OCI-LY3 (cell line): ENCODE results near the gene SCD5.

Source experiments
- H2AFZ ChIP-seq: fragments of 200-600, 300-600 bp; shearing (Covaris generic); 2 replicates; pipeline ENCODE4 v1.6.0; 2014; ENCODE audit warnings: antibody characterized with exemption, low read depth, low read length
- H3K27ac ChIP-seq: fragments of 200-600, 300-600 bp; sonication (generic); 2 replicates; pipeline ENCODE4 v1.5.1; 2014; ENCODE audit warnings: mild to moderate bottlenecking, low read length, moderate library complexity, mixed read lengths
- H3K27me3 ChIP-seq: fragments of 200-600, 300-600 bp; sonication (generic); 2 replicates; pipeline ENCODE4 v1.6.1; 2014; ENCODE audit warnings: low read depth, low read length, mixed read lengths
- H3K36me3 ChIP-seq: fragments of 200-600, 300-600 bp; sonication (generic); replicated peaks from 2 replicates; pipeline ENCODE3; 2014; ENCODE audit warnings: low read depth, low read length, mixed read lengths
- H3K4me1 ChIP-seq: fragments of 300-600, 200-600 bp; sonication (generic); 2 replicates; pipeline ENCODE4 v1.6.1; 2014; ENCODE audit warnings: low read length, mixed read lengths
- H3K4me2 ChIP-seq: fragments of 200-600, 300-600 bp; sonication (generic); 2 replicates; pipeline ENCODE4 v1.6.1; 2014; ENCODE audit warnings: low read length, mixed read lengths
- H3K4me3 ChIP-seq: fragments of 300-600, 200-600 bp; sonication (generic); 2 replicates; pipeline ENCODE4 v1.5.1; 2014; ENCODE audit warnings: antibody characterized with exemption, mild to moderate bottlenecking, low read length, moderate library complexity
- H3K79me2 ChIP-seq: fragments of 300-600, 200-600 bp; shearing (Covaris generic); 2 replicates; pipeline ENCODE4 v1.6.1; 2014; ENCODE audit warnings: mild to moderate bottlenecking, low read length, mixed read lengths
- H3K9ac ChIP-seq: fragments of 300-600, 200-600 bp; shearing (Covaris generic); 2 replicates; pipeline ENCODE4 v1.6.0; 2014; ENCODE audit warnings: mild to moderate bottlenecking, low read length, moderate library complexity
- H3K9me3 ChIP-seq: fragments of 200-600, 300-600 bp; shearing (Covaris generic); 2 replicates; pipeline ENCODE4 v1.6.1; 2014; ENCODE audit warnings: low read length, mixed read lengths; ENCODE audit not compliant: insufficient read depth
- H4K20me1 ChIP-seq: fragments of 200-600, 300-600 bp; sonication (generic); 2 replicates; pipeline ENCODE4 v1.6.1; 2016; ENCODE audit warnings: low read length, mixed read lengths; ENCODE audit not compliant: insufficient read depth
- EZH2phosphoT487 ChIP-seq: fragments of 200-600 bp; shearing (Covaris generic); IDR thresholded peaks from 2 replicates; pipeline ENCODE4 v1.6.1; 2018; ENCODE audit warnings: antibody characterized with exemption, mixed run types, low read depth
- TF ChIP-seq, protein P1 (sequence below): fragments of 200-600, 300-600 bp; sonication (generic); IDR thresholded peaks from 2 replicates; pipeline ENCODE4 v1.5.1; 2014; ENCODE audit warnings: antibody characterized with exemption, low read length, low read depth

The SCD5 gene

DNA sequence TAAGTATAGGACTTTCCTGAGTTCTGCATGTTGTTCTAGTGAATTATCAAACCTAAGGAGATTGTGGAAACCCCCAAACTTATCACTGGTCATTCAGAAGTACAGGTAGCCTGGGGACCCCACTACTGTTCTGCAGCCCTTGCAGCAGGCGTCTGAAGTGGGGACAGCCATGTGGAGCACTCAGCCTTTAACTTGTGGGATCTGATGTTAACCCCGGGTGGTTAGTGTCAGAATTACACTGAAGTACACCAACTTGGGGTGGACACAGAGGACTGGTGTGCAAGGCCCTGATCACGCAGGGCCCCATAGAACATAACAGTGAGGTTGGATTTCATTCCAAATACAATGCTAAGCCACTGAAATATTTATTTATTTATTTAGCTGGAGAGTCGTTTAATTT, 103.7 kb downstream of the SCD5 start:
- Histone ChIP-seq H2AFZ (no peak overlapping the region), H3K9ac (no peak overlapping the region), H3K27ac (no peak overlapping the region), H3K4me3 (no peak overlapping the region), H4K20me1 (no peaks in the 10 kb centered on the region), H3K4me2 (no peak overlapping the region), H3K27me3 (no peaks in the 10 kb centered on the region), H3K9me3 (no peaks in the 10 kb centered on the region), H3K79me2 (no peaks in the 10 kb centered on the region), H3K36me3 (no peaks in the 10 kb centered on the region), H3K4me1 (peaks cover 7% of the 10 kb centered on the region)
- TF ChIP-seq, protein P1, sequence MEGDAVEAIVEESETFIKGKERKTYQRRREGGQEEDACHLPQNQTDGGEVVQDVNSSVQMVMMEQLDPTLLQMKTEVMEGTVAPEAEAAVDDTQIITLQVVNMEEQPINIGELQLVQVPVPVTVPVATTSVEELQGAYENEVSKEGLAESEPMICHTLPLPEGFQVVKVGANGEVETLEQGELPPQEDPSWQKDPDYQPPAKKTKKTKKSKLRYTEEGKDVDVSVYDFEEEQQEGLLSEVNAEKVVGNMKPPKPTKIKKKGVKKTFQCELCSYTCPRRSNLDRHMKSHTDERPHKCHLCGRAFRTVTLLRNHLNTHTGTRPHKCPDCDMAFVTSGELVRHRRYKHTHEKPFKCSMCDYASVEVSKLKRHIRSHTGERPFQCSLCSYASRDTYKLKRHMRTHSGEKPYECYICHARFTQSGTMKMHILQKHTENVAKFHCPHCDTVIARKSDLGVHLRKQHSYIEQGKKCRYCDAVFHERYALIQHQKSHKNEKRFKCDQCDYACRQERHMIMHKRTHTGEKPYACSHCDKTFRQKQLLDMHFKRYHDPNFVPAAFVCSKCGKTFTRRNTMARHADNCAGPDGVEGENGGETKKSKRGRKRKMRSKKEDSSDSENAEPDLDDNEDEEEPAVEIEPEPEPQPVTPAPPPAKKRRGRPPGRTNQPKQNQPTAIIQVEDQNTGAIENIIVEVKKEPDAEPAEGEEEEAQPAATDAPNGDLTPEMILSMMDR, result no peak
- no peak for TF ChIP-seq EZH2phosphoT487

DNA sequence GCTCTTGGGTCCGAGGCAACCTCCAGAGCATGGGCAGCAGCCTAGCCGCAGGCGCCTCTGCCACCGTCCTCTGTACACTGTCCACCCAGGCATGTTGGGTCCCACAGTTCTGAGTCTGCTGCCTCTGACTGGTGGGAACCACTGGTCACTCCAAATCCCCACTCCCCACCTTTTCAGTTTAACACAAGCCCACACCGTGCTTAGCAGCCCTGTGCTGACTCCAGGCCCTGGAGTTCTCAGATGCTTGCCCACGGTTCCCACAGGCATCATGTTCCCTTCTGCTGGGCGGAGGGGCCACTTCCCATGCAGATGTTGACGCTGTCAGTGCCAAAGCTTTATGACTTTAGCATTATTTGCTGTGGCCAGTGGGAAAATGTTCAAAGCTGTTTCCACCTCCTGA, 104.5 kb downstream of the SCD5 start:
- H3K9ac ChIP-seq, result no peak overlapping the region
- H3K9me3 ChIP-seq, result no peaks in the 10 kb centered on the region
- H3K4me3 ChIP-seq, result no peak overlapping the region
- TF ChIP-seq, protein P1, result no peak
- TF ChIP-seq EZH2phosphoT487, result no peak
- no peaks in the 10 kb centered on the region for H3K36me3 ChIP-seq
- H2AFZ ChIP-seq, result no peak overlapping the region
- H3K27ac ChIP-seq, result no peak overlapping the region
- H3K4me1 ChIP-seq, result peaks cover 7% of the 10 kb centered on the region
- no peaks in the 10 kb centered on the region for H4K20me1 ChIP-seq
- no peaks in the 10 kb centered on the region for H3K27me3 ChIP-seq
- no peak overlapping the region for H3K4me2 ChIP-seq
- H3K79me2 ChIP-seq, result no peaks in the 10 kb centered on the region

DNA sequence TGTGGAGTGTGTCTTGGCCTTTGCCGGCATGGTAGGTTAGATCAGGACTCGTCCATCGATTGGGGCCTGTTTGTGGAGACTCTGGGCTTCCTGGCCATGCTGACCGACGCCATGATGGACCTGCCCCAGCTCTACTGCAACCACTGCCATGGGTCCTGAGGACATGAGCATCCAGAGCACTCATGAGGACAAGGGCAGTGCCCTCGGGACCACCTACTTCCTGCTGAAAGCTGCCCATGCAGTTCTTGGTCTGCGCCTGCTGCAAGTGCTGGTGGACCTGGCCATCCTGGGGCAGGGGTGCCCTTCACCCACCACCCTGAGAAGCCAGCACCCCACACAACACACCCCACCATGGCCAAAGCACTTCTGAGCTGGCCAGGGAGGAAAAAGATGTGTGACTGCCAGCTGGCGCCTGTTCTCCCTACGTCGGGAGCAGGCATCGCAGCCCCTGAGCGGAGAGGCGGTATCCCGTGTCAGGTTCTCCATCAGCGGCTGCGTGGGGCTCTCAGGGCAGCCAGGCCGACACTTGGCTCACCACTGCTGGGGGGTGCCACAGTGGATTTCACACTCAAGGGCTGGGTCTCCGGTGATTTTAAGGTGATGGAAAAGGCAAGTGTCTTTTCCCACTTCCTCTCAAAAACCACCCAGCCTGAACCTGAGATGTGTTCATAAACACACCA, 106.4 kb downstream of the SCD5 start:
- Histone ChIP-seq H3K4me2 (no peak overlapping the region), H3K36me3 (no peaks in the 10 kb centered on the region), H3K27ac (no peak overlapping the region), H3K4me1 (peaks cover 7% of the 10 kb centered on the region), H3K27me3 (no peaks in the 10 kb centered on the region), H4K20me1 (no peaks in the 10 kb centered on the region), H3K9me3 (no peaks in the 10 kb centered on the region), H3K4me3 (no peak overlapping the region), H3K79me2 (no peaks in the 10 kb centered on the region), H2AFZ (no peak overlapping the region), H3K9ac (no peak overlapping the region)
- TF ChIP-seq, protein P1, result no peak
- no peak for TF ChIP-seq EZH2phosphoT487

DNA sequence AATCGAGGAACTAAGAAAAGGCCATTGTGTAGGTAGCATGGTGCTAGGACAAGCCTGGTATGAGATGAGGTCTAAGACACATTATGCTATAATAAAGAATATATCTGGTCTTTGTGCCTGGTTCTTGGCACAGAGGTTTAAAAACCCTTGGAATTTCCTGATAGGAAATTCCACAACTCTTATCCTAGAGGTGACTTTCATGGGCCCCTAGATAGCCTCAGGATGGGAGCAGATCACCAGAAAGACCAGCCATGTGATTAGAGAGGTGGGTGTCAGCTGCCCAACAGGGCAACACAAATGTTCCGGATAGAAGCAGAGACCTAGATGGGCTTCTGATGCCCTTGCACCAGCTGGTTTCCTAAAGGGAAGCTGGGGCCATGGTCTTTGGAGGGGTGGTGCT, 107.2 kb downstream of the SCD5 start:
- H3K27ac ChIP-seq, result no peak overlapping the region
- H4K20me1 ChIP-seq, result no peaks in the 10 kb centered on the region
- no peaks in the 10 kb centered on the region for H3K27me3 ChIP-seq

More for the DNA sequence above, 107.2 kb downstream of the SCD5 start:
- no peak overlapping the region for H3K4me2 ChIP-seq
- no peak overlapping the region for H2AFZ ChIP-seq
- H3K4me3 ChIP-seq, result no peak overlapping the region
- H3K4me1 ChIP-seq, result peaks cover 7% of the 10 kb centered on the region
- no peak overlapping the region for H3K9ac ChIP-seq
- H3K79me2 ChIP-seq, result no peaks in the 10 kb centered on the region
- no peaks in the 10 kb centered on the region for H3K36me3 ChIP-seq
- H3K9me3 ChIP-seq, result no peaks in the 10 kb centered on the region
- TF ChIP-seq, protein P1, result no peak
- no peak for TF ChIP-seq EZH2phosphoT487
